HG03097 (cell line): Measurements from ENCODE around the gene TAF1B.

Experiments
- ATAC-seq: cut with Tn5 transposase; IDR thresholded peaks from one replicate; pipeline ENCODE4 v1.9.1; 2021; ENCODE audit not compliant: unreplicated experiment, low FRiP score

TAF1B gene

DNA sequence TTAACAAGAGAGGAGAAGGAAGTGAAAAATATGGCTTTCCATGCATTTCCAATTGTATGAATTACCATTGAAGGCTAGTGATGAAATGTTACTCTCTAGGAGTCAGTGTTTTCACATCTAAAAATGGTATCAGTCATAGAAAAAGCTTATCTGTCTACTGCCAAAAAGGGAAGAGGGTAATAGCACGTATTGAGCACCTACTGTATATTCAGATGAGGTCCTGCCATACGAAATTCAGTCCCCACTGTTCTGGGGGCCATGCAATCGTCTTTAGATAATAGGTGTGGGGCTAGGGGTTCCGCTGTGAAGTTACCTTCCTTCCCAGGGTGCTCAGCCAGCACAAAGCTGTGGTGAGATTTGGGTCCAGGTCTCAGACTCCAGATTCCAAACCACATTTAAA lies 94.0 kb downstream of the TAF1B start:
- no peak for ATAC-seq

DNA sequence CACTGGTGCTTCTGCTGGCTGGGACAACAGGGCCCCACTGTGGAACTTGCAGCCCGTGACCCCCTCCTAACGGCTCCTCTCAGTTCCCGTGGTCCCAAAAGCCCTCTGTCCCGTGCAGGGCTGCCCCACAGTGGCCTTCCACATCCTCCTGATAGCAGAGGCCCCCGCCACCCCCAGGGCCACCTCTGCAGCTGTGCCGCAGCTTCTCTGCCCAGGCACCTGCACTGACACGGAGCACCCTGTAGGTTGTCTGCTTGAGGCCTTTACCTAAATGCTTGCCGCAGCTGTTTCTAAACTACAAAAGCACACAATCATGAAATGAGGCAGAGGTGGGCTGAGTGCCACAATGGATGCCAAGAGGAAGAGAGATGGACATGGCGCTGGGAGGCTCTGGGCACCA lies 94.7 kb downstream of the TAF1B start:
- ATAC-seq = no peak

- ATAC-seq = no peak
These were observed 96.6 kb downstream of the TAF1B start for GRCh38 chr2:9939587-9940485.

DNA sequence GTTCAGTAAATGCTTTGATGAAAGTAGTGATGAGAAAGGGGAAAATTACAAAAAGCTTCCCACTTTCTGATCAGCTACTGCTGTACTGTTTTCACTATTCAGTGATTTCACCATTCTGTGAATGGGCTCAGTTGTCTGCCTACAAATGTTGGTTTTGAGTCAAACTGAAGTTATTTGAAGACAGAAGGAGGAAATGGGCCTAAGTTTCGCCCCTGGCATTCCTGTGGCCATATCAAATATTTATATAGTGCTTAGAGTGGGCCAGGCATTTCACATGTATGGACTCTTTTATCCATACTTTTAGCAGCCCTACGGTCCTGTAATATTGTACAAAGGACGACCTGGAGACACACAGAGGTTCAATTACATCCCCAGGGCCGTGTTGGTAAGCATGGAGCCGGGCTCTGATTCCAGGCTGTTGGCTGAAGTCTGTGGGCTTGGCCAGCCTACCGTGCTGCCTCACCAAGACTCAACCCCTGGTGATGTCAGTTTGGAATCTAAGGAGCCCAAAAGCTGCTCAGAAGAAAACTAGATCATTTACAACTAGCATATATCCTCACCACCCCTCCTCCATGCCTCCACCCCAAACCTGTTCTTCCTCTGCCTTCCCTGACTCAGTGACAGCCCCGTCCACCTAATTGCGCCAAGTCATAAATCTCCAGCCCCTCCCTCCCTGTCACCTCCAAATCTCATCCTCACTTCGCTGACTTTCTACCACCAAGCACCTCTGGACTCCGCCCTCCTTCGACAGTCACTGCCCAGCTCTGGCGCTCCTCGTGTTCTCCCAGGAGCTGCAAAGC lies 98.1 kb downstream of the TAF1B start:
- no peak for ATAC-seq

GRCh38 chr2:9941996-9942390 lies 98.7 kb downstream of the TAF1B start:
- no peak for ATAC-seq

DNA sequence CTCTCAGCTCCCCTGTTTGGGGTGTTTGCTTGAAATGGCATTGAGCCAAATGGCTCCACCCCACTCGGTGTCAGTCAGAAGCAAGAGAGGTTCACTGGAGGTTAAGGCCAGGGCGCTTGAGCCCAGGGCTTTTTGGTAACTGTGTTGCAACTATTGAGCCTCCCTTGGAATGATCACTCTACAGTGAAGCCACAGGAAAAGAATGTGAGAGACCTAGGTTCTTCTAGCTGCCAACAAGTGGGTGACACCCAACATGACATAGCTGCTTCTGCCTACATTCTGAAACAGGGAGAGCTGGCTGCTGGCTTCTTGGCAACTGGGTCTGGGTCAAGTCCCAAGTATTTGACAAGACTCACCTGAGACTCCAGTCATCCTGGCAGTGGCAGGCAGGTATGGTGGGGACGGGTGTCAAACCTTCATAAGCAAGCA lies 101.1 kb downstream of the TAF1B start:
- ATAC-seq = no peak

- no peak for ATAC-seq
These were observed 102.3 kb downstream of the TAF1B start for GRCh38 chr2:9945596-9945995.

- no peak for ATAC-seq
These were observed 102.8 kb downstream of the TAF1B start for GRCh38 chr2:9946076-9946475.

DNA sequence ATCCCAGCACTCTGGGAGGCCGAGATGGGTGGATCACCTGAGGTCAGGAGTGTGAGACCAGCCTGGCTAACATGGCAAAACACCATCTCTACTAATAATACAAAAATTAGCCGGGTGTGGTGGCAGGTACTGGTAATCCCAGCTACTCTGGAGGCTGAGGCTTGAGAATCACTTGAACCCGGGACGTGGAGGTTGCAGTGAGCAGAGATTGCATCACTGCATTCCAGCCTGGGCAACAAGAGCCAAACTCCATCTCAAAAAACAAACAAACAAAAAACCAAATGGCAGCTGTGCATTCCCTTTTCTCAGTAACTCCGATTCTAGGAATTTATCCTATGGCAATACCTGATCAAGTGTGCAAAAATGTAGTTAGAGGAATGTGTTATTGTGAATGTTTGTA lies 103.5 kb downstream of the TAF1B start:
- ATAC-seq = no peak

- no peak for ATAC-seq
These were observed 105.4 kb downstream of the TAF1B start for GRCh38 chr2:9948721-9949120.

DNA sequence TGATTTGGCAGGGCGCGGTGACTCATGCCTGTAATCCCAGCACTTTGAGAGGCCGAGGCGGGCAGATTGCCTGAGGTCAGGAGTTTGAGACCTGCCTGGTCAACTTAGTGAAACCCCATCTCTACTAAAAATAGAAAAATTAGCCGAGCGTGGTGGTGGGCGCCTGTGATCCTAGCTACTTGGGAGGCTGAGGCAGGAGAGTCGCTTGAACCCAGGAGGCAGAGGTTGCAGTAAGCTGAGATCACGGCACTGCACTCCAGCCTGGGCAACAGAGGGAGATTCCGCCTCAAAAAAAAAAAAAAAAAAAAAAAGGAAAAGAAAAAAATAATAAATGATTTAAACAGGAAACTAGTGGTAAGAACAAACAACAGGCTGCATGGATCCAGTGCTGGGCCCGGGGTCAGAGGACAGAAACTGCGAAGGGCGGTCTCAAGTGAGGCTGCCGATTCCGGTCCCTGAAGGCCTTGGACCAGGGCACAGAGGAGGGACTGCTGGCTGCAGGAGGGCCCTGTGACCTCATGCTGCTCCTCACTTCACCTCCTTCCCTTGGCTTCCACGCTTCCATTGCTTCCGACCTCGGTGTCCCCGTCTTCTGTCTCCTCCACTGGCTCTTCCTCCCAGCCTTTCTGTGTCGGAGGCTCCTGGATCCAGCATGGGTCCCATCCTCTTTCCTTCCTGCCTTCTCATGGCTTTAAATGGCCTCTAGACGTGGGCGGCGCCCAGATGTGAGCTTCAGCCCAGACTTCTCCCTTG lies 106.1 kb downstream of the TAF1B start:
- ATAC-seq = no peak

DNA sequence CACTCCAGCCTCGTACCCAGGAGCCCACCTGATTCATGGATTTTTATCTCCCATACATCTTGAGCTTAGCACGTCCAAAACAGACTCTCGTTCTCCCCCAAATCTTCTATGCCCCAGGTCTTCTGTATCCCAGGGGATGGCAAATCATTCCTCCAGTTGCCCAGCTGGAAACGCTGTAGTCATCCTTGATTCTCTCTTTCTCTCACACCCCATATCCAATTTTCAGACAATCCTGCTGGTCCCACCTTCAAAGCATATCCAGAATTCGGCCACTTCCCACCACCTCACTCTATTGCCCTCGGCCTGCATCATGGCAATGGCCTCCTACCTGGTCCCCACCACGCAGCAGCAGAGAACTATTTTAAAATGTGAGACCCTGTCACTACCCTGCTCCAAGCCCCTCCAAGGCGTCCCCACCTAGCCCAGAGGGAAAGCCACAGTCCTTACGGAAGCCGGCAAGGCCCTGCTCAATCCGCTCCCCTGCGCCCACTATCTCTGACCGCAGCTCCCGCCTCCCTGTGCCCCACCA lies 106.8 kb downstream of the TAF1B start:
- ATAC-seq = no peak

- peak; percentile 40 for ATAC-seq
These were observed 107.4 kb downstream of the TAF1B start for GRCh38 chr2:9950521-9951271.

DNA sequence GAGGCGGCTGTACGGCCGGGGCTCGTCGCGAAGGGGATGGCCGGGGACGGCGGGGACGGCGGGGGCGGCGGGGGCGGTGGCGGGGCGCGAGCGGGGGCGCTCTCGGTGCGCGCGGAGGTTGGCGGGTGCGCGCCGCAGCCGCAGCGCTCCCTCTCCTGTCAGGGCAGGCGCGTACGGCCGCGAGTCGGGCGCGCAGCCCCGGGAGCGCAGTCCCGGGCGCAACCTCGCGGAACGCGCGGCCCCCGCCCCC lies 107.9 kb downstream of the TAF1B start:
- ATAC-seq = no peak

DNA sequence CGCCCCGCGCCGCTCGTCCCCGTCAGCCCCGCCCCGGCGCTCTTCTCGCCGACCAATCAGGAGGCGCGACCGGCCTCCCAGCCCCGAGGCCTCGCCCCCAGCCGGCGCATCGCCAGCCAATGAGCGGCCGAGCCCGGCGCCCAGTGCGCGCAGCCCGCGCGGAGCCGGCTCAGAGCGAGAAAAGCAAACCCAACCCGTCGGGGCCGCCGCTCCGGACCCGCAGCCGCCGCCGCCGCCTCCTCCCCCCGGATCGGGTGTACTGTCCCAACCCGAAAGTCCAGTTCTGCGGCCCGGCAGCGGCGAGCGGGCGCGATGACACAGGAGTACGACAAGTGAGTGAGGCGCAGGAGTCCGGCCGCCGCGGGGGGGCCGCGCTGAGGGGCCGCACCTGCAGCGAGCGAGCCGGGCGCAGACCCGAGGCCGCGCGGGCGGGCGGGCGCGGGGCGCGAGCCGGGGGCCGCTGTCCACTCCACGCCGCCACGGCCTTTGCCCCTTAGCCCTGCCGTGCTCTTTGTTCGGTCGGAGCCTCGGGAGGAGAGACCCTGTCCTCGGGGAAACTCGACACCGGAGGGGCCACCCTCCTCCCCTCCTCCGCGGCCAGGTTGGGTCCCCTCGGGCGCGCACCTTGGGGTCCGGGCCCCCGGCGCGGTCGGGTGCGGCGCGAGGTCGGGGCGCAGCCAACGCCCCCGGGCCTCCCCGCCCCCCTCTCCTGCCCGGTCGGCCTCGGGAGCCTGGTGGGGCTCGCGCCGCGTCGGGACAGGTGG lies 108.4 kb downstream of the TAF1B start, which contains the start of gene GRHL1:
Gene GRHL1 (plus strand): TSS at position 172 of the 764 bp plus-strand sequence. CDS start 141 bp downstream, at position 313.
- peak; percentile 93 for ATAC-seq

DNA sequence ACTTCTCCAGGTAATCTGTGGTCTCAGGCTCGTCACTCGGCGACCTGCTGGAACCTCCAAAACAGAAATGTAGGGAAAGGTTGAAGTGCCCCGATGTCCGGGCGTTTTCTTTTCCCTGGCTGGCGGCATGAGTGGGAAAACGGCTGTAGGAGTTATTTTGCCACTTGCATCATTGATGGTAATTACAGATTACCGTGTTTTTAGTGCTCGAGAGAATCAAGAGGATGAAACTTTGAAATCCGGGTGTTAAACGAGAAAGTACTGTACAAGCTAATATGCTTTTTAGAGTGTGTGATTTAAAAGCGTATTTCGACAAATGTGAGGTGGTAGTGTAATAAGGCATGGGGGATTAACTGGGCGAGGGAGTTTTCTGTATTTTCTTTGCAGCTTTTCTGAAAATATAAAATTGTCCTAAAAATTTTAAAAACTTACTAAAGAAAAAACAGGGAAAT lies 109.0 kb downstream of the TAF1B start:
- no peak for ATAC-seq

DNA sequence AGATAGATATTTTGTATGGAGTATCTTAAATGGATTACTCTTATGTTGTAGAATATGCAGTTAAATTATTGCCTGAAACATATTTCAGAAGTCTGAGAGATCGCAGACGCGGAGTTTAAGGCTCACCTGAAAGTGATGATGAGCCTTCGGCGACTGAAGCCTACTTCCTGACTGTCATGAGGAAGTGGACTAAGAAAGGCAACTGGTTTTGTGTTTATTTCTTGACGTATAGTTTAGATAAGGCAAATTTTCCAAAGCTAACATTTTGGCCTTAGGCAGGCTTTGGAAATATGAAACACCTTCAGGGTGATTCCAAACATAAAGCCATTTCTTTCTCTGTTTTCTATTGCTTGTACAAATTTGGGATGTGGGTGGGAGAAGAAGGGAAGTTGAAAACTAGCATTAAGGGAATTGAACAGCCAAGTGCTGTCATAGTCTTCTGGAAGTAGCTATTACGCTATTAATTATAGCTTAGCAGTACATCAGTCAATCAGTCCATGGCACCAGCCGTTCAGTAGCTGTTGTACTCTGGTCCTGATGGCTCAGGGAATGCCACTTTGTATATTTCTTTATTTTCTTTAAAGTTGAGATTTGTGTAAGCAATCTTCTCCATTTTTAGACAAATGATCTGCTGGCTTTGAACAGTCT lies 109.7 kb downstream of the TAF1B start:
- ATAC-seq = no peak

GRCh38 chr2:9954136-9954535 lies 110.9 kb downstream of the TAF1B start:
- ATAC-seq = no peak

GRCh38 chr2:9958057-9958456 lies 114.8 kb downstream of the TAF1B start:
- no peak for ATAC-seq
